Mesenchymal stem cell (in vitro differentiated cells and primary cell): ENCODE data around the gene CASP4.

Experiments used
- DNase-seq: peaks from one replicate; pipeline ENCODE4 v3.0.0-alpha.2; 2013
- H2AFZ ChIP-seq: one replicate; pipeline ENCODE4 v1.6.1; 2013; ENCODE audit warnings: low read depth, mild to moderate bottlenecking, control low read depth, inconsistent platforms, low read length, moderate library complexity
- H2AK5ac ChIP-seq: 2 replicates; pipeline ENCODE4 v1.6.1; 2013; ENCODE audit warnings: low read length, moderate library complexity, mild to moderate bottlenecking, inconsistent platforms; ENCODE audit not compliant: severe bottlenecking
- H2BK120ac ChIP-seq: one replicate; pipeline ENCODE4 v1.6.1; 2013; ENCODE audit warnings: low read depth, mild to moderate bottlenecking, inconsistent platforms, low read length, moderate library complexity
- H2BK12ac ChIP-seq, 2 experiments: one replicate each; pipeline ENCODE4 v1.6.1; 2013; ENCODE audit warnings: inconsistent platforms in 2 of 2, low read length in 2 of 2, mild to moderate bottlenecking in 2 of 2, moderate library complexity in 2 of 2, control low read depth in 1 of 2
- H2BK15ac ChIP-seq: one replicate; pipeline ENCODE4 v1.6.1; 2013; ENCODE audit warnings: mild to moderate bottlenecking, low read depth, inconsistent platforms; ENCODE audit not compliant: poor library complexity, severe bottlenecking
- H2BK5ac ChIP-seq: 2 replicates; pipeline ENCODE4 v1.6.1; 2013; ENCODE audit warnings: low read depth, mild to moderate bottlenecking, low read length, control low read depth, inconsistent platforms; ENCODE audit not compliant: poor library complexity, severe bottlenecking
- H3K14ac ChIP-seq, 2 experiments: one replicate each; pipeline ENCODE4 v1.6.1; 2013; ENCODE audit warnings: inconsistent platforms in 2 of 2, low read length in 2 of 2, control low read depth in 1 of 2, mild to moderate bottlenecking in 1 of 2, moderate library complexity in 1 of 2
- H3K18ac ChIP-seq, 2 experiments: one replicate each; pipeline ENCODE4 v1.6.1; 2013; ENCODE audit warnings: inconsistent platforms in 2 of 2, low read length in 2 of 2, control low read depth in 1 of 2, low read depth in 1 of 2, mild to moderate bottlenecking in 1 of 2
- H3K23ac ChIP-seq, 2 experiments: one replicate each; pipeline ENCODE4 v1.6.1; 2013; ENCODE audit warnings: inconsistent platforms in 2 of 2, low read length in 2 of 2, mild to moderate bottlenecking in 2 of 2, moderate library complexity in 2 of 2, control low read depth in 1 of 2
- H3K27ac ChIP-seq: 2 replicates; pipeline ENCODE4 v1.5.1; 2013; ENCODE audit warnings: mild to moderate bottlenecking, moderate library complexity, low read length, control low read depth, inconsistent platforms; ENCODE audit not compliant: poor library complexity, severe bottlenecking
- H3K27me3 ChIP-seq, 2 experiments: 2 replicates each; pipeline versions ENCODE4 v1.6.1 to v1.7.0; 2013; ENCODE audit warnings: low read length in 2 of 2, mild to moderate bottlenecking in 2 of 2, moderate library complexity in 2 of 2, control low read depth in 1 of 2, inconsistent platforms in 1 of 2; ENCODE audit not compliant: control insufficient read depth in 1 of 2, insufficient read depth in 1 of 2
- H3K36me3 ChIP-seq, 2 experiments: 2 replicates each; pipeline versions ENCODE4 v1.6.1 to v1.7.0; 2013; ENCODE audit warnings: low read length in 2 of 2, control low read depth in 1 of 2, inconsistent platforms in 1 of 2, low read depth in 1 of 2, mild to moderate bottlenecking in 1 of 2; ENCODE audit not compliant: insufficient read depth in 2 of 2, control insufficient read depth in 1 of 2
- H3K4ac ChIP-seq, 2 experiments: one replicate each; pipeline ENCODE4 v1.6.1; 2013; ENCODE audit warnings: inconsistent platforms in 2 of 2, low read length in 2 of 2, mild to moderate bottlenecking in 2 of 2, moderate library complexity in 2 of 2, control low read depth in 1 of 2, low read depth in 1 of 2
- H3K4me1 ChIP-seq: 2 replicates; pipeline ENCODE4 v1.6.1; 2013; ENCODE audit warnings: low read depth, low read length, control low read depth; ENCODE audit not compliant: control insufficient read depth, insufficient read depth
- H3K4me2 ChIP-seq: 2 replicates; pipeline ENCODE4 v1.6.1; 2013; ENCODE audit warnings: low read length, mild to moderate bottlenecking, inconsistent platforms; ENCODE audit not compliant: poor library complexity, severe bottlenecking
- H3K4me3 ChIP-seq, 2 experiments: 2 replicates each; pipeline versions ENCODE4 v1.5.1 to v1.7.0; 2013; ENCODE audit warnings: low read length in 2 of 2, mild to moderate bottlenecking in 2 of 2, control low read depth in 1 of 2, low read depth in 1 of 2; ENCODE audit not compliant: insufficient read depth in 1 of 2
- H3K79me1 ChIP-seq: replicated peaks from 2 replicates; pipeline ENCODE4 v1.6.1; 2013; ENCODE audit warnings: mild to moderate bottlenecking, control low read depth, low read length, inconsistent platforms; ENCODE audit not compliant: poor library complexity, severe bottlenecking
- H3K9ac ChIP-seq: 2 replicates; pipeline ENCODE4 v1.7.0; 2013; ENCODE audit warnings: mild to moderate bottlenecking, low read length, moderate library complexity
- H3K9me3 ChIP-seq: 2 replicates; pipeline ENCODE4 v1.7.0; 2013; ENCODE audit warnings: mild to moderate bottlenecking, low read length; ENCODE audit not compliant: control insufficient read depth
- H4K8ac ChIP-seq: one replicate; pipeline ENCODE4 v1.6.1; 2013; ENCODE audit warnings: inconsistent platforms, mild to moderate bottlenecking, low read length, moderate library complexity
- H4K91ac ChIP-seq: one replicate; pipeline ENCODE4 v1.6.1; 2013; ENCODE audit warnings: mild to moderate bottlenecking, low read length, inconsistent platforms
- WGBS: methylation state at CpG from one replicate; pipeline ENCODE4 v1.1.7; 2013; ENCODE audit warnings: mixed read lengths; 5-methylcytosine and 5-hydroxymethylcytosine counted together

Gene CASP4

GRCh38 chr11:104908186-104908531 lies 60.2 kb downstream of the CASP4 start:
- Histone ChIP-seq H3K27me3 (no peaks in the 10 kb centered on the region), H4K91ac (no peak overlapping the region), H3K18ac (no peak overlapping the region), H3K14ac (no peak overlapping the region), H2AK5ac (no peak overlapping the region), H3K27ac (no peak overlapping the region), H2BK5ac (no peak overlapping the region), H4K8ac (no peak overlapping the region), H2BK120ac (no peak overlapping the region), H3K4me1 (no peaks in the 10 kb centered on the region), H3K9ac (no peak overlapping the region), H2BK12ac (no peak overlapping the region), H3K36me3 (no peaks in the 10 kb centered on the region), H3K4me3 (no peak overlapping the region), H2AFZ (no peak overlapping the region), H3K9me3 (no peaks in the 10 kb centered on the region), H3K23ac (no peak overlapping the region), H3K4ac (no peak overlapping the region), H2BK15ac (no peak overlapping the region), H3K79me1 (no peaks in the 10 kb centered on the region), H3K4me2 (no peak overlapping the region)
- WGBS, result 97% methylated on average over 3 of the region's 3 CpGs
- DNase-seq, result no peak

- H3K4ac ChIP-seq, result no peak overlapping the region
- no peaks in the 10 kb centered on the region for H3K36me3 ChIP-seq
- H3K4me1 ChIP-seq, result no peaks in the 10 kb centered on the region
- no peak overlapping the region for H2AFZ ChIP-seq
- 75% methylated on average over 6 of the region's 7 CpGs for WGBS
- no peak overlapping the region for H2AK5ac ChIP-seq
- H3K9me3 ChIP-seq, result no peaks in the 10 kb centered on the region
- H2BK12ac ChIP-seq, result peak overlapping the region in 1 of 2 experiments; percentile 67
- H3K4me3 ChIP-seq, result no peak overlapping the region
- H4K91ac ChIP-seq, result no peak overlapping the region
- no peak overlapping the region for H3K4me2 ChIP-seq
- no peak overlapping the region for H3K27ac ChIP-seq
- H2BK120ac ChIP-seq, result no peak overlapping the region
- no peak overlapping the region for H3K9ac ChIP-seq
- no peak overlapping the region for H3K14ac ChIP-seq
- DNase-seq, result no peak
- no peak overlapping the region for H3K23ac ChIP-seq
- no peak overlapping the region for H3K18ac ChIP-seq
- no peaks in the 10 kb centered on the region for H3K79me1 ChIP-seq
- H2BK5ac ChIP-seq, result no peak overlapping the region
- no peak overlapping the region for H2BK15ac ChIP-seq
- H3K27me3 ChIP-seq, result no peaks in the 10 kb centered on the region
- no peak overlapping the region for H4K8ac ChIP-seq
Measured at GRCh38 chr11:104907521-104908185, 60.7 kb downstream of the CASP4 start.

- Histone ChIP-seq H3K9ac (no peak overlapping the region), H2AFZ (no peak overlapping the region), H3K4me2 (no peak overlapping the region), H3K27ac (no peak overlapping the region), H3K14ac (no peak overlapping the region), H4K8ac (no peak overlapping the region), H3K27me3 (no peaks in the 10 kb centered on the region), H3K4me1 (no peaks in the 10 kb centered on the region), H2BK12ac (no peak overlapping the region), H3K4me3 (no peak overlapping the region), H3K9me3 (no peaks in the 10 kb centered on the region), H3K4ac (no peak overlapping the region), H3K36me3 (no peaks in the 10 kb centered on the region), H4K91ac (no peak overlapping the region), H2AK5ac (no peak overlapping the region), H3K18ac (no peak overlapping the region), H3K79me1 (no peaks in the 10 kb centered on the region), H2BK15ac (no peak overlapping the region), H2BK5ac (no peak overlapping the region), H3K23ac (no peak overlapping the region), H2BK120ac (no peak overlapping the region)
- 100% methylated on average over 4 of the region's 4 CpGs for WGBS
- DNase-seq, result no peak
Measured at GRCh38 chr11:104905271-104905670, 63.1 kb downstream of the CASP4 start.

GRCh38 chr11:104899226-104899625 lies 69.1 kb downstream of the CASP4 start:
- no peak for DNase-seq
- no peak overlapping the region for H2BK5ac ChIP-seq
- no peak overlapping the region for H2BK120ac ChIP-seq
- H3K14ac ChIP-seq, result peak overlapping the region in 1 of 2 experiments; percentile 71
- H3K27ac ChIP-seq, result no peak overlapping the region
- peak overlapping the region; percentile 82 to 90 for H2BK12ac ChIP-seq
- peak overlapping the region; percentile 80 to 82 for H3K18ac ChIP-seq
- H3K4ac ChIP-seq, result peak overlapping the region; percentile 73 to 80
- H3K9ac ChIP-seq, result no peak overlapping the region
- H3K23ac ChIP-seq, result no peak overlapping the region
- no peak overlapping the region for H4K8ac ChIP-seq
- no peaks in the 10 kb centered on the region for H3K4me1 ChIP-seq
- no peaks in the 10 kb centered on the region for H3K36me3 ChIP-seq
- no peak overlapping the region for H3K4me2 ChIP-seq
- no peaks in the 10 kb centered on the region for H3K9me3 ChIP-seq
- H4K91ac ChIP-seq, result no peak overlapping the region
- H2AFZ ChIP-seq, result peak overlapping the region; percentile 71
- H3K79me1 ChIP-seq, result no peaks in the 10 kb centered on the region
- H3K27me3 ChIP-seq, result no peaks in the 10 kb centered on the region
- H3K4me3 ChIP-seq, result no peak overlapping the region
- H2AK5ac ChIP-seq, result no peak overlapping the region
- H2BK15ac ChIP-seq, result peak overlapping the region; percentile 89
